B cell (primary cell): Measurements from ENCODE around the gene PCIF1. TPM values are rescaled to one million over a fixed set of nuclear protein-coding genes. Genes with fewer than 3 reads are reported as not detected.

ENCODE experiments used
- ATAC-seq: fragments of 200-7000 bp; cut with Tn5 transposase; one replicate; pipeline ENCODE4 v1.10.0; 2021; ENCODE audit warnings: low read depth, mild to moderate bottlenecking, moderate number of reproducible peaks, moderate library complexity
- CTCF ChIA-PET: fragments of 350-600 bp; sonication (Branson Sonifier 250); formaldehyde crosslinking; loops from one replicate; lab custom pipeline; 2021; ENCODE audit warnings: antibody characterized with exemption, inconsistent platforms; lab: Charles Lee
- POLR2A ChIA-PET: fragments of 350-600 bp; sonication (Branson Sonifier 250); formaldehyde crosslinking; loops from one replicate; lab custom pipeline; 2021; ENCODE audit warnings: antibody characterized with exemption; lab: Charles Lee
- DNase-seq: peaks from one replicate; pipeline ENCODE4 v3.0.0; 2013
- H2AFZ ChIP-seq: 2 replicates; pipeline ENCODE4 v1.6.1; 2012; ENCODE audit warnings: mild to moderate bottlenecking, low read depth, low read length; ENCODE audit not compliant: insufficient read depth, poor library complexity, severe bottlenecking
- H3K27ac ChIP-seq, 2 donors: 1 replicate in 1 of 2; 2 replicates in 1 of 2; pipeline ENCODE4 v1.5.1; 2012 to 2013; ENCODE audit warnings: low read length in 2 of 2, mild to moderate bottlenecking in 2 of 2, moderate library complexity in 1 of 2
- H3K27me3 ChIP-seq, 4 experiments: fragments of 200-600 bp in 1 of 4; sonication (generic) in 1 of 4; replicated peaks in 1 of 4; 1 replicate in 2 of 4; 2 replicates in 2 of 4; pipeline versions ENCODE4 v1.6.1 to v1.7.0; 2013 to 2016; ENCODE audit warnings: low read length in 3 of 4, mild to moderate bottlenecking in 2 of 4, mixed read lengths in 1 of 4, moderate library complexity in 1 of 4; ENCODE audit not compliant: insufficient read depth in 4 of 4, control insufficient read depth in 3 of 4; ENCODE audit errors: control extremely low read depth in 1 of 4
- H3K36me3 ChIP-seq, 2 experiments: replicated peaks in 1 of 2; 1 replicate in 1 of 2; 2 replicates in 1 of 2; pipeline versions ENCODE4 v1.6.1 to v1.7.1; 2013; ENCODE audit warnings: low read length in 1 of 2; ENCODE audit not compliant: insufficient read depth in 2 of 2, control insufficient read depth in 1 of 2; ENCODE audit errors: control extremely low read depth in 1 of 2, extremely low read depth in 1 of 2
- H3K4me1 ChIP-seq, 2 donors: fragments of 200-600 bp in 1 of 2; sonication (generic) in 1 of 2; 1 replicate in 1 of 2; 2 replicates in 1 of 2; pipeline versions ENCODE4 v1.5.1 to v1.6.1; 2013 to 2017; ENCODE audit warnings: low read length in 2 of 2; ENCODE audit not compliant: control insufficient read depth in 2 of 2, insufficient read depth in 2 of 2
- H3K4me2 ChIP-seq: replicated peaks from 2 replicates; pipeline ENCODE3; 2012; ENCODE audit warnings: mild to moderate bottlenecking, low read depth, low read length; ENCODE audit not compliant: poor library complexity, severe bottlenecking
- H3K4me3 ChIP-seq, 5 experiments: fragments of 200-600 bp in 1 of 5; sonication (generic) in 1 of 5; 1 replicate in 3 of 5; 2 replicates in 2 of 5; pipeline versions ENCODE4 v1.5.1 to v1.7.0; 2011 to 2016; ENCODE audit warnings: low read length in 4 of 5, mild to moderate bottlenecking in 4 of 5, low read depth in 2 of 5, control low read depth in 1 of 5, moderate library complexity in 1 of 5; ENCODE audit not compliant: insufficient read depth in 1 of 5; ENCODE audit errors: control extremely low read depth in 1 of 5, extremely low read depth in 1 of 5
- H3K79me2 ChIP-seq: fragments of 200-600 bp; sonication (generic); one replicate; pipeline ENCODE4 v1.6.0; 2016; ENCODE audit warnings: low read length; ENCODE audit not compliant: control insufficient read depth, insufficient read depth
- H3K9ac ChIP-seq: fragments of 200-600 bp; sonication (generic); 2 replicates; pipeline ENCODE4 v1.6.1; 2017; ENCODE audit warnings: mild to moderate bottlenecking, low read length, moderate library complexity
- H3K9me3 ChIP-seq, 3 donors: one replicate each; pipeline versions ENCODE4 v1.6.1 to v1.7.1; 2013; ENCODE audit warnings: low read length in 2 of 3; ENCODE audit not compliant: control insufficient read depth in 2 of 3, insufficient read depth in 1 of 3; ENCODE audit errors: control extremely low read depth in 1 of 3
- H4K20me1 ChIP-seq: 2 replicates; pipeline ENCODE4 v1.6.0; 2012; ENCODE audit warnings: mild to moderate bottlenecking, low read length; ENCODE audit not compliant: insufficient read depth, control insufficient read depth, poor library complexity, severe bottlenecking
- H3K27ac Mint-ChIP-seq: one replicate; pipeline ENCODE4 v1.8.0; 2021; ENCODE audit warnings: mixed read lengths
- H3K27me3 Mint-ChIP-seq: one replicate; pipeline ENCODE4 v1.8.0; 2021; ENCODE audit warnings: mixed read lengths
- H3K4me1 Mint-ChIP-seq: one replicate; pipeline ENCODE4 v1.8.0; 2021; ENCODE audit warnings: mixed read lengths
- H3K4me3 Mint-ChIP-seq: one replicate; pipeline ENCODE4 v1.8.0; 2021; ENCODE audit warnings: mixed read lengths
- H3K9me3 Mint-ChIP-seq: one replicate; pipeline ENCODE4 v1.8.0; 2022; ENCODE audit warnings: mixed read lengths; ENCODE audit not compliant: insufficient read depth
- CTCF ChIP-seq: fragments of 200-600 bp; IDR thresholded peaks from one replicate; pipeline ENCODE4 v1.8.0; 2022; ENCODE audit warnings: antibody characterized with exemption, mild to moderate bottlenecking
- EZH2 ChIP-seq: IDR thresholded peaks from 2 replicates; pipeline ENCODE4 v1.6.1; 2012; ENCODE audit warnings: borderline replicate concordance, low read depth, mild to moderate bottlenecking, moderate library complexity, low read length; ENCODE audit not compliant: insufficient read depth, poor library complexity, severe bottlenecking
- WGBS: methylation state at CpG from one replicate; pipeline ENCODE4 v1.1.5; 2013; ENCODE audit warnings: missing lambda C conversion rate; ENCODE audit not compliant: insufficient coverage; 5-methylcytosine and 5-hydroxymethylcytosine counted together
- intact Hi-C: fragments of 100-400 bp; cut with micrococcal nuclease; formaldehyde crosslinking; loops from one replicate; pipeline ENCODE4 v1.10.0; 2022
- polyA plus RNA-seq: library from polyadenylated mRNA; depleted of rRNA; stranded (reverse); fragments of >200 nt; gene quantifications from 2 replicates; pipeline ENCODE4 v1.2.3, GENCODE V29; 2012
- total RNA-seq, 2 donors: library from RNA; stranded (reverse); fragments of 120-200 nt in 1 of 2; gene quantifications; 1 replicate in 1 of 2; 2 replicates in 1 of 2; pipeline versions ENCODE4 v1.2.3 to v1.2.4, GENCODE V29; 2013 to 2022

PCIF1 gene
- total and polyA plus RNA-seq, 2 donors (not counting 1 experiment from before 2014, with no cell fraction given): 74.2 to 79.2 TPM

GRCh38 chr20:45934046-45934585, 367 bp upstream of the PCIF1 start:
- Histone ChIP-seq H2AFZ (peak overlapping the region; percentile 81), H3K9me3 (no peaks in the 10 kb centered on the region), H3K27me3 (no peaks in the 10 kb centered on the region), H3K36me3 (peaks cover 0 to 23% of the 10 kb centered on the region in 2 experiments), H3K27ac (peak overlapping the region; percentile 99), H3K9ac (peak overlapping the region; percentile 99), H3K79me2 (peaks cover 44% of the 10 kb centered on the region), H4K20me1 (peaks cover 23% of the 10 kb centered on the region), H3K4me1 (peaks cover 12 to 19% of the 10 kb centered on the region in 2 donors), H3K4me3 (peak overlapping the region; percentile 84 to 100 (median 92)), H3K4me2 (peak overlapping the region; percentile 85)
- H3K4me1 Mint-ChIP-seq: peaks cover 28% of the 10 kb centered on the region
- TF ChIP-seq EZH2: no peak
- TF ChIP-seq CTCF: no peak
- DNase-seq: no peak
- intact Hi-C loops: loop anchor here (1.0 to 2.0 kb wide), 2 partner anchors 23 to 155 kb away; partner anchors contain the start of gene NCOA5
- peak; percentile 11 for ATAC-seq
- H3K27me3 Mint-ChIP-seq: no peaks in the 10 kb centered on the region
- POLR2A ChIA-PET: interaction anchor here (0.6 to 3.7 kb wide), 12 partner anchors 11 to 110 kb away, joined by 3 to 62 read pairs (median 8); partner anchors contain the start of genes CTSA, NEURL2, PLTP and ZNF335
- peak overlapping the region; percentile 96 for H3K4me3 Mint-ChIP-seq
- CTCF ChIA-PET: interaction anchor here (0.7 to 4.9 kb wide), 8 partner anchors 29 to 431 kb away, joined by 3 to 44 read pairs (median 4); partner anchors contain the start of genes CTSA, NEURL2, ZNF335 and ZSWIM1
- no peaks in the 10 kb centered on the region for H3K9me3 Mint-ChIP-seq
- under 1% methylated on average over 33 of the region's 34 CpGs for WGBS
- peak overlapping the region; percentile 96 for H3K27ac Mint-ChIP-seq
